Measurements from ENCODE around the gene LLCFC1. TPM values are rescaled to one million over a fixed set of nuclear protein-coding genes. Genes with fewer than 3 reads are reported as not detected.

LLCFC1 gene
- total and polyA plus RNA-seq, 3 donors from 2014 or later: 14.1 to 73.2 (median 38.5) TPM

- no peaks in the 10 kb centered on the region for H3K27me3 ChIP-seq
- DNase-seq: no peak
- H3K4me1 ChIP-seq: no peaks in the 10 kb centered on the region
- H3K4me3 ChIP-seq: no peak overlapping the region
- 90% methylated on average over 7 of the region's 7 CpGs for WGBS, 2 donors
- H3K9me3 ChIP-seq: no peaks in the 10 kb centered on the region
- intact Hi-C loops (cut with DNase I; ENCODE audit: low total_unique reads): no loop called here
- H3K36me3 ChIP-seq (ENCODE audit: low read depth, missing control alignments): no peaks in the 10 kb centered on the region
- no peak overlapping the region for H3K27ac ChIP-seq
- TF ChIP-seq CTCF (IDR thresholded peaks at IDR 0.05) (no peak), POLR2A (IDR thresholded peaks at IDR 0.05) (no peak)
Measured at GRCh38 chr7:142897691-142898090, 41.6 kb upstream of the LLCFC1 start.

DNA sequence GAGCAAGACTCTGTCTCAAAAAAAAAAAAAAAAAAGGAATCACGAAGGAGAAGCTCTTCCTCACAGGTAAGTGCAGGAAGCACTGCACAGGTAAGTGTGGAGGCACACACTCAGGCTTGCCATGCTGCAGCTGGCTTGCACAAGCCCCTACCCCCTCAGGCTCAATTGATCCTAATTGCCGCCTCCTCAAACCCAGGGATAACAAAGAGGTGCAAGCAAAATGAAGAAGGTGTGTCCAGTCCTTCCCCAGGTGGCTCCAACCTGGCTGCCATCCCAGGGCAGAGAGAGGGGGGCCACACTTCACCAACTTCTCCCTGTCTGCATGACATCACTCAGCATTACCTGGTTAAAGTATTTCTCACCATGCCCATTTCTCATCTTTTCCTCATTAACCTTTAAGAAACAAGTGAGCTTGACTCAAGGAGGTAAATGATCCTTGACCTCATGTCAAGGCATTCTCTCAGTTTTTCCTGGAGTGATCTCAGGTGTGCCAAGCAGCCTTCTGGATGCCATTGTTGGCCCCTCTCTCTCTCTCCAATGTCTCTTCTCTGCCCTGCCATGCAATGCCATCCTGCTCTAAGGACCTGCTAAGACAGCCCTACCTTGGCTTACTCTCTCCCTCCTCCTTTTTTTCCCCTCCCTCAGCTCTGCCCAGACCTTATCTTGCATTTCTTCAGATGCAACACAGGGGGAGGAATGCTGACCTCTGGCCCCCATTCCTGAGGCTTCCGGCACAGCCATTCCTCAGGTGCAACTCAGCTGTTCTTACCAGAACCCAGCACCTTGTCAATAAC, 40.7 kb upstream of the LLCFC1 start:
- intact Hi-C loops (cut with DNase I; ENCODE audit: low total_unique reads): no loop called here
- Histone ChIP-seq H3K27ac (no peak overlapping the region), H3K4me3 (no peak overlapping the region), H3K4me1 (no peaks in the 10 kb centered on the region), H3K27me3 (no peaks in the 10 kb centered on the region), H3K9me3 (no peaks in the 10 kb centered on the region), H3K36me3 (ENCODE audit: low read depth, missing control alignments) (no peaks in the 10 kb centered on the region)
- DNase-seq: no peak
- WGBS, 2 donors: 75 to 85% methylated on average over 3 of the region's 3 CpGs
- TF ChIP-seq POLR2A (IDR thresholded peaks at IDR 0.05) (no peak), CTCF (IDR thresholded peaks at IDR 0.05) (no peak)

DNA sequence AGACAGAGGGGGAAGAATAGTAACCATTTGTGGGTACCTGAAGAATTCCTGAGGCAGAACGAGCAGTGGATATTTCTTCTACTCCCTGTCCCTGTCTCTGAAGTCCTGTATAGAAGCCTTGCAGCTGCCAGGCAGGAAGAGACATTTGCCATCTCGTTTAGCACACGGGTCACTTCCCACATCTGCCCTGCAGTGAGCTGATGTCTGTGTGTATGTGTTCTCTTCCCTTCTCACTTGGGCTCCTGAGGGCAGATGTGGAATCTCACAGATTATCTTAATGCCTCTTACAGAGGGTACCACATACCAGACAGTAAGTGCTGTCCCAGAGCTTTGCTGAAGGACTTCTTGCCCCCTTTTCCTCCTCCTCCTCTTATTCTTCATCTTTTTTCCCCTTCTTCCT, 39.6 kb upstream of the LLCFC1 start:
- H3K9me3 ChIP-seq: no peaks in the 10 kb centered on the region
- H3K27me3 ChIP-seq: no peaks in the 10 kb centered on the region
- H3K27ac ChIP-seq: no peak overlapping the region
- DNase-seq: no peak
- no peak overlapping the region for H3K4me3 ChIP-seq
- intact Hi-C loops (cut with DNase I; ENCODE audit: low total_unique reads): no loop called here
- H3K4me1 ChIP-seq: no peaks in the 10 kb centered on the region
- TF ChIP-seq POLR2A (IDR thresholded peaks at IDR 0.05) (no peak), CTCF (IDR thresholded peaks at IDR 0.05) (no peak)
- no peaks in the 10 kb centered on the region for H3K36me3 ChIP-seq (ENCODE audit: low read depth, missing control alignments)
- 39 to 53% methylated on average over 3 of the region's 3 CpGs for WGBS, 2 donors

DNA sequence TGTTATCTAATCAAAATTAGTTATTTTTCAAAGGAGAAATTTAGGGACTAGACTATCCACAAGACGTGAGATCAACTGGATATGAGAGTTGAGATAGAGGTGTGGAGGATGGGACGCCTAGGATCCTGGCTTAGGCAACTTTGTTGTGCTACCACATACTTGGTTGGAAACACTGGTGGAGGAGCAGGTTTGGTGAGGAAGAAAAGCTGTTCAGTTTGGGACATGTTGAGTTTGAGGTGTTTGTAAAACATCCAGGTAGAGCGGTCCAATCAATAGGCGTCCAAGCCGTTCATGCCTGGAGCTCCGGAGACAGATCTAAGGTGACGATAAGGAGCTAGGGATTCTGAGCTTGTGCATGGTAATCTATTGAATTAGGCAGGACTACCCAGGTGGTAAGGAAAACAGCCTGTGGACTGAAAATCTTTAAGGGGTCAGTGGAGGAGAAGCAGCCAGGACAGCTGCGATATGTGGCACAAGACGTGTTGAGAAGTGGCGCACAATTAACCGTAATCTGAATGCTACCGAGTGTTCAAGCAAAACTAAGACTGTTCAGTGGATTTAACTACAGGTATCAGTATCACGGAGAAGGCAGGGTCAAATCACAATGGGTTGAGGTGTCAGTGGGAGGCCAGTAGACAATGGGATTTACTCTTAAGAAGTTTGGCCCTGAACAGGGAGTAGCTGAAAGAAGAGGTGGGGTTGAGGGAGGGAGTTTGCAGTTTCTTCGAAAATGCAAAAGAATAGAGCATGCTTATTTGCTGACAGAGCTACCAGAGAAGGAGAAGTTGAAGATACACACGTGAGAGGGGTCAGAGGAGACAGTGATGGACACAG, 37.6 kb upstream of the LLCFC1 start:
- WGBS, 2 donors: 65 to 72% methylated on average over 15 of the region's 15 CpGs
- intact Hi-C loops (cut with DNase I; ENCODE audit: low total_unique reads): no loop called here
- H3K9me3 ChIP-seq: no peaks in the 10 kb centered on the region
- TF ChIP-seq CTCF (IDR thresholded peaks at IDR 0.05) (no peak), POLR2A (IDR thresholded peaks at IDR 0.05) (no peak)
- H3K36me3 ChIP-seq (ENCODE audit: low read depth, missing control alignments): no peaks in the 10 kb centered on the region
- no peak for DNase-seq
- no peak overlapping the region for H3K4me3 ChIP-seq
- H3K27me3 ChIP-seq: no peaks in the 10 kb centered on the region
- H3K4me1 ChIP-seq: no peaks in the 10 kb centered on the region
- H3K27ac ChIP-seq: no peak overlapping the region

Measured in testis (tissue), 3 donors.